Activated T-cell treated with anti-CD3 and anti-CD28 coated beads, Interleukin-2, amount 50 U/mL, for 48 hours (primary cell): Measurements from ENCODE around the gene PTPN11.
"Not testable (repeated sequence)": the region's sequence is repeated elsewhere in the genome, so short reads cannot be mapped to it uniquely, and the experiment has no call there.

Source experiments
- DNase-seq, 2 experiments: peaks; one replicate each; pipeline ENCODE4 v3.0.0-alpha.2; 2020

The PTPN11 gene

DNA sequence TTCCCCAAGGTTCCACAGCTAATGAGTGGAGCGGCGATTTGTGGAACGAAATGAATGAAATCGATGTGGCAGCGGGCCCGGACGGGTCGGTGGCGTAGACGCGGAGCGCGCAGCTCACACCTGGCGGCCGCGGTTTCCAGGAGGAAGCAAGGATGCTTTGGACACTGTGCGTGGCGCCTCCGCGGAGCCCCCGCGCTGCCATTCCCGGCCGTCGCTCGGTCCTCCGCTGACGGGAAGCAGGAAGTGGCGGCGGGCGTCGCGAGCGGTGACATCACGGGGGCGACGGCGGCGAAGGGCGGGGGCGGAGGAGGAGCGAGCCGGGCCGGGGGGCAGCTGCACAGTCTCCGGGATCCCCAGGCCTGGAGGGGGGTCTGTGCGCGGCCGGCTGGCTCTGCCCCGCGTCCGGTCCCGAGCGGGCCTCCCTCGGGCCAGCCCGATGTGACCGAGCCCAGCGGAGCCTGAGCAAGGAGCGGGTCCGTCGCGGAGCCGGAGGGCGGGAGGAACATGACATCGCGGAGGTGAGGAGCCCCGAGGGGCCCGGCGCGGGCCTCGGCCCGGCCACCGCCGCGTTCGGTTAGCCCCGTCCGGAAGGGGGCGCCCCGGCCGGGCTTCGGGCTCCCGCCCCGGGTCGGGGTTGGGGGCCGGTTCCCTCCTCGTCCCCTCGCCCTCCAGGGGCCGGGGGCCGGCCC lies at the start of gene PTPN11:
TSS of gene PTPN11 (plus strand) at position 340 of the 689 bp plus-strand sequence. CDS start at position 505, 165 bp downstream.
- DNase-seq = peak; percentile 95 to 96

DNA sequence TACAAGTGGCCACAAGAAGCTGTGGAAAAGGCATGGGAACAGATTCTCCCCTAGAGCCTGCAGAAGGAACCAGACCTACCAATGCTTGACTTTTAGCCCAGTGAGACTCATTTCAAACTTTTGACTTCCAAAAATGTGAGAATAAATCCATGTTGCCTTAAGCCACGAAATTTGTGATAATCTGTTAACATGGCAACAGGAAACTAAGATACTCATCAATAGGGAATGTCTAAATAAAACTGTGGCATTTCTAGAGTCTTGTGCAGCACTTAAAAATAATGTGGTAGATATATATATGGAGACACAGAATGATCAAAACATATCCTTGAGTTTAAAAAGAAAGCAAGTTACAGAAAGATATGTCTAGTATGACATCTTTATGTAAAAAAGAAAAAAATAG lies 48.5 kb upstream of the PTPN11 start:
- DNase-seq = no peak

DNA sequence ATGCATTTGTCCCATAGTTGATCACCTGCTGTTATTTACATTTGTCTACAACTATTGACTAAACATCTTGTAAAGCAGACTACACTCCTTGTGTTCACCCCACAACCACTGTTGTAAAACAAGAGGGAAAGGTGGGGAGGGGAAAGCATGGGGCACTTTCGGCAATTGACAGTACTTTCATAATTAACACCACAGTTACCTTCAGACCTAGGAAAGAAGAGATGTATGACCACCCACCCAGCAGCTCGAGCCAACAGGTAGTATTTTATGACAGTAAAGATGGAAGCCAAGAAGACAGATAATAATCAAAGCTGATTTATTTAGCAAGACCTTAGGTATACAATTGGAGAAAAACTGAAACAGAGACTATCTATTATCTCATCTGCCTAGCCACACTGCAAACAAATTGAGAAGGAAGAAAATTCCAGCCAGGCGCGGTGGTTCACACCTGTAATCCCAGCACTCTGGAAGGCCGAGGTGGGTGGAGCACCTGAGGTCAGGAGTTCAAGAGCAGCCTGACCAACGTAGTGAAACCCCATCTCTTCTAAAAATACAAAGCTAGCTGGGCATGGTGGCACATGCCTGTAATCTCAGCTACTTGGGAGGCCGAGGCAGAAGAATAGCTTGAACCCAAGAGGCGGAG lies 47.8 kb upstream of the PTPN11 start:
- no peak for DNase-seq

DNA sequence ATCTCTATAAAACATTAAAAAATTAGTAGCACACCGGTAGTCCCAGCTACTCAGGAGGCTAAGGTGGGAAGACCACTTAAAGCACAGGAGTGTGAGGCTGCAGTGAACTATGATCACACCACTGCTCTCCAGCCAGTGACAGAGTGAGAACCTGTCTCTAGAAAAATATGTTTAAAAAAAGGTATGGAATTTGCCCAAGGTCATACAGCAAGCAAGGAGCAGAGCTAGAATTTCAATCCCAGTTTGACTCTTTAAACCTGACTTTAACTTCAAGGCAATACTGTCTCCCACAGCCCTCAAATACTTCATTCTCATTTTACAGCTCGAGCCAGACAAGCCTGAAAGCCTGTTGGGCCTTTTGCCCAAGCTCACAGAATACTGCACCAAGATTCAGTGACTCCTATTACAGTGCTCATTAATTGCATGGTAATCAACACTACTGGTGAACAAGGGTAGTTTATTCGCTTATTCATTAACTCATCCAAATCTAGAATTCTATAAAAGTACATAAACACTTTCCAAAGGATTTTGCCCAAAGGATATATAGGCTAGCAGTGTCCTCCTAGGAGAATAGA lies 44.5 kb upstream of the PTPN11 start:
- DNase-seq = no peak

DNA sequence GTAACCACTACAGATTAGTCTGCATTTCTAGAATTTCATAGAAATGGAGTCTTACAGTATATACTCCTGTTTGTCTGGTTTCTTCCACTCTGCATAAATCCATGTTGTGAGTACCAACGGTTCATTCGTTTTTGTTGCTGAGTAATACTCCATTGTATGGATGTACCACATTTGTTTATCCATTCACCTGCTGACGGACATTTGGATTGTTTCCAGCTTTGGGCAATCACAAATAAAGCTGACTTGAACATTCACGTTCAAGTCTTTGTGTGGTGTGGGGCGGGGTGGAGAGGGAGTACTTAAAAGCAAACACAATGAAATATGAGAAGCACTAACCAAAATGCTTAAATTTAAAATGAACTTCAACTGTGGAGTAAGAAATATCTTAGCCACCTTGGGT lies 43.6 kb upstream of the PTPN11 start:
- DNase-seq = no peak

DNA sequence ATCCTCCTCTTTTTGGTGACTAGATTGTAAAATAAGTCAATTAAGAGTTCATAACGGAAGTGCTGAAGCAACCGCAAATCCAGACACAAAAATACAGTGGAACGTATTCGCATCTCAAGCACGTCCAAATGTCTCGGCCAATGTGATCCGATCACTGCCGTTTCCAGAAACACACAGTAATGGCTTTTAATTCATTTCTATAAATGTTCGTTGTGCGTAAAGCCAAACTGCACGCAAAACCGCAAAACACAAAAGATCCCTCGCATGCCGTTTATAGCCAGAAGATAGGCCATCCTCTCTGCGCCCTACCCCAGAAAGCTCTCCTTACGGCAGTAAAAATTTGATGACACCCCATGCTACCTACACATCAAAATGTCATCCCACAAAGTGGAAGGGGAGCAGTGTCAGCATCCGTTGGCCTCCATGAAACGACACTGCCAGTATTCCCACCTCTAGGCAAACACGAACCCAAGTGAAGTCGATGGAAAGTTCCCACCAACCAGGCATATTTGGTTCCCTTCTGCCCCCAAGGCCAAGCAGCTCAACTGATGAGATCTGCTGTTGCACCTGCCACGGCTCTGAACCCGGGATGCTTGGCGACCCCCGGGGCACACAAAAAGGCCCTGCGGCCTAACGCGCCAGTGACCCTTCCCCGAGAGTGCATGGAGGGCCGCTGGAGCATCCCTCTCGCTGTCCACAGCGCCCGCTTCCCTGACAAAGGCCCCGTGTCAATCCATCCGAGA lies 37.9 kb upstream of the PTPN11 start:
- DNase-seq = peak in 1 of 2 experiments; percentile 40

DNA sequence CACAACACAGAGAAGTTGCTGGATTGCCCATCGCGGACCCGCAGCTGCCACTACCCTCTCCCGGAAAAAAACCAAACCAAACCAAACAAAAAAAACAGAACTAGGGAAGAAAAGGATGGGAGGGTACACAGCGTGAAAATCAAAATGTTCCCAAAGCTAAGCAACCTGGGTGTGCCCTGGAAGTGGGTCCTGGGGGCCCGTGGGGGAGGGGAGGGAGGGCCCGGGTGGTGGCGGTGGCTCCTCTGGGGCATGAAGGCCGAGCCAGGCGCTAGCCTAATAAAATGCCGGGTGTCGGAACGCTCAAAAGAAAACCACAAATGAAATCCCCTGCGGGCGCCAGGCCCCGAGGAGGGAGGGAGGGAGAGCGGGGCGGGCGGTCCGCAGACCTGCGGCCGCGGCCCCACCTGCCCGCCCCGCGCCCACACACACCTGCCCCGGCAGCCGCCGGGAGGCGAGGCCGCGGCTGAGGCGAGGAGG lies 37.3 kb upstream of the PTPN11 start:
- DNase-seq = no peak

DNA sequence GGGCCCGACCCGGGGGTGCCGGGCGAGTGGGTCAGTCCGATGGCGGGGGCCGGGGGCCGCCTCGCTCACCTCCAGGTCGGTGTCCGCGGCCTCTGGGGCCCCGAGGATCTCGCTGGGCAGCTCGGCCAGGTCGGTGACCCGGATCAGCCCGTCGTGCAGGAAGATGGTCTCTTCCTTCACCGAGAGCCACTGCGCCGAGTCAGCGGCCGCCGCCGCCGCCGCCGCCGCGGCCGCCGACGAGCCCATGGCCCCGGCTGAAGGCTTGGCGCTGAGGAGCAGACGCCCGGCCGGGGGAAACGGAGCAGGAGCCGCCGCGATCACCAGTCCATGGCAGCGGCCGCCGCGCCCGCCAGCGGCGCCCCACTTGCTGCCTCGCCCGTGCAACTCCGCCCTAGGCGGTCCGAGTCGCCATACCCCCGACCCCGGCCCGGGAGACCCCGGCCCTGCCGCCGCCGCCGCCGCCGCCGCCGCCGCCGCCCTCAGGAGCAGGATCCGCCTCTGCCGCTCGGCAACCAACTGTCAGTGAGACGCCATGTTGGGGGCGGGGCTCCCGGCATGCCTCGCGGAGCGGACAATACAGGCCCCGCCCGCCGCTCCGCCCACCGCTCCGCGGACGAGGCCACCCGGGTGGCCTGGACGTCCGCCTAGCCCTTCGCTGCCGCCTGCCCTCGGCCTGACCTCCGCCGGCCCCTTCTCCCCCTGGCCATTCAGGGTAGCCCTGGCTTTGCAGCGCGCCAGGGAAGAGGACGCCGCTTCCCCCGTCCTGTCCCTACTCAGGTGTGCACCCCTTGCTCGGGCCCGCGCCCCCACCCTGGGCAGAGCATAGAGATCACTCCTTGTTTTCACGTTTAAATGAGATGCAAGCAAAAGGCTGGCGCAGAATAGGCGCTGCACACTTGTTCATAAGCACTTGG lies 36.6 kb upstream of the PTPN11 start, which contains the start of gene HECTD4:
TSS of gene HECTD4 (minus strand) at position 549 of the 914 bp plus-strand sequence. CDS start at position 246, 303 bp downstream.
- peak; percentile 96 for DNase-seq

DNA sequence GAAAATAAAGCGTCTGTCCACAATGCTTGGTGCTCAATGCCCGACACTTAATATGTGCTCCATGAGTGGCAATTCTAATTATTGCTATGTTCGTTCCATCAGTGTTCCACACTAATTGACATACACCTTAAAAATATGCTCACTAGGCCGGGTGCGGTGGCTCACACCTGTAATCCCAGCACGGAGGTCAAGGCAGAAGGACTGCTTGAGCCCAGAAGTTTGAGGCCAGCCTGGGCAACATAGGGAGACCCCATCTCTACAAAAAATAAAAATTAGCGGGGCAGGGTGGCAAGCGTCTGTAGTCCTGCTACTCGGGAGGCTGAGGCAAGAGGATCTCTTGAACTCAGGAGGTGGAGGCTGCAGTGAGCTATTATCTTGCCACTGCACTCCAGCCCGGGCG lies 35.9 kb upstream of the PTPN11 start:
- DNase-seq = no peak

DNA sequence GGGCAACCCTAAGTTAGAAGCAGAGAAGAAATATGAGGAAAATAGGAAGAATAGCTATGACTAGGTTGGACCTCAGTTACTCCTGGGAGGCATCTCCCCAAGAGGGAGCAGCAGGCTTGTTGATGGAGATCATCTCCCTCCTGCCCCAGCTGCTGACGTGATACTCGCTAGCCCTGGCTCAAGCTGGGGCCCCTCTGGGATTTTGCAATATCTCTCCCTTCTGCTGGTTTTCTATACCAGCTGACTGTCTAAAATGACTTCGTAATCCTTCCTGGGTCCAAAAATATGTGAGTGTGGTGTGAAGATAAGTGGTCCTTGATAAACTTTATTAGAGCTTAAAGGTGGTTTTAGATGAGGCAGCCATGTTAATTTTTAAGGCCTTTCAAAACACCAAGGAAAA lies 32.0 kb upstream of the PTPN11 start:
- DNase-seq = no peak

DNA sequence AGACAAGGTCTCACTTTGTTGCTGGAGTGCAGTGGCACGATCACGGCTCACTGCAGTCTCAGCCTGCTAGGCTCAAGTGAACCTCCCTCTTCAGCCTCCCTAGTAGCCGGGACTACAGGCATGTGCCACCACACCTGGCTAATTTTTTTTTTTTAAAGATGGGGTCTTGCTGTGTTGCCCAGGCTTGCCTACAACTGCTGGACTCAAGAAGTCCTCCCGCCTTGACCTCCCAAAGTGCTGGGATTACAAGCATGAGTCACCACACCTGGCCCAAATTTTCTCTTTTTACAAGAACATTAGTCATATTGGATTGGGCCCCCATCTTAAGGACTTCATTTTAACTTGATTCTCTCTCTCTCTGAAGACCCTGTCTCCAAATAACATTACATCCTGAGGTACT lies 29.5 kb upstream of the PTPN11 start:
- DNase-seq = no peak

DNA sequence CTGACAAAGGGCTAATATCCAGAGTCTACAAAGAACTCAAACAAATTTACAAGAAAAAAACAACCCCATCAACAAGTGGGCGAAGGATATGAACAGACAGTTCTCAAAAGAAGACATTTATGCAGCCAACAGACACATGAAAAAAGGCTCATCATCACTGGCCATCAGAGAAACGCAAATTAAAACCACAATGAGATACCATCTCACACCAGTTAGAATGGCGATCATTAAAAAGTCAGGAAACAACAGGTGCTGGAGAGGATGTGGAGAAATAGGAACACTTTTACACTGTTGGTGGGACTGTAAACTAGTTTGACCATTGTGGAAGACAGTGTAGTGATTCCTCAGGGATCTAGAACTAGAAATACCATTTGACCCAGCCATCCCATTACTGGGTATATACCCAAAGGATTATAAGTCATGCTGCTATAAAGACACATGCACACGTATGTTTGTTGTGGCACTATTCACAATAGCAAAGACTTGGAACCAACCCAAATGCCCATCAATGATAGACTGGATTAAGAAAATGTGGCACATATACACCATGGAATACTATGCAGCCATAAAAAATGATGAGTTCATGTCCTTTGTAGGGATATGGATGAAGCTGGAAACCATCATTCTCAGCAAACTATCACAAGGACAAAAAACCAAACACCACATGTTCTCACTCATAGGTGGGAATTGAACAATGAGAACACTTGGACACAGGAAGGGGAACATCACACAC lies 28.7 kb upstream of the PTPN11 start:
- not testable (repeated sequence) for DNase-seq

DNA sequence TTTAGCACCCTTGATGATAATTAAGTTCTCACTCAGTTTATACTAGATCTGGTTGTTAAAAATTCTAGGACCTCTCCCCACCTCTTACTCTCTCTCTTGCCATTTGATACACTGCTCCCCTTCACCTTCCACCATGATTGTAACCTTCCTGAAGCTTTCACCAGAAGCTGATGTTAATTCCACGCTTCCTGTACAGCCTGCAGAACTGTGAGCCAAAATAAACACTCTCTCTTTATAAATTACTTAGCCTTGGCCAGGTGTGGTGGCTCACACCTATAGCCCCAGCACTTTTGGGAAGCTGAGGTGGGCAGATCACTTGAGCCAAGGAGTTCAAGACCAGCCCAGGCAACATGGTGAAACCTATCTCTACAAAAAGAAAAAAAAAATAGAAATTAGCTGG lies 25.4 kb upstream of the PTPN11 start:
- no peak for DNase-seq

DNA sequence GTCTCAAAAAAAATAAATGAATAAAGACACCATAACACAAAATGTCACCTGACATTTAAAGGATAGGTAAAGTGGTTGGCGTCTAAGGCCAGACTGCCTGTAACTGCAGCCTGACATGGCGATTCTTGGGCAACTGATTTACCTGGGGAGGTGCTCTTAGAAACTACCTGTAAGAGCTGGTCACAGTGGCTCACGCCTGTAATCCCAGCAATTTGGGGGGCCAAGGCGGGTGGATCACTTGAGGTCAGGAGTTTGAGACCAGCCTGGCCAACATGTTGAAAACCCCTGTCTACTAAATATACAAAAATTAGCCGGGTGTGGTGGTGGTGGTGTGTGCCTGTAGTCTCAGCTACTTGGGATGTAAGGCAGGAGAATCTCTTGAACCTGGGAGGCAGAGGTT lies 17.7 kb upstream of the PTPN11 start:
- DNase-seq = no peak

DNA sequence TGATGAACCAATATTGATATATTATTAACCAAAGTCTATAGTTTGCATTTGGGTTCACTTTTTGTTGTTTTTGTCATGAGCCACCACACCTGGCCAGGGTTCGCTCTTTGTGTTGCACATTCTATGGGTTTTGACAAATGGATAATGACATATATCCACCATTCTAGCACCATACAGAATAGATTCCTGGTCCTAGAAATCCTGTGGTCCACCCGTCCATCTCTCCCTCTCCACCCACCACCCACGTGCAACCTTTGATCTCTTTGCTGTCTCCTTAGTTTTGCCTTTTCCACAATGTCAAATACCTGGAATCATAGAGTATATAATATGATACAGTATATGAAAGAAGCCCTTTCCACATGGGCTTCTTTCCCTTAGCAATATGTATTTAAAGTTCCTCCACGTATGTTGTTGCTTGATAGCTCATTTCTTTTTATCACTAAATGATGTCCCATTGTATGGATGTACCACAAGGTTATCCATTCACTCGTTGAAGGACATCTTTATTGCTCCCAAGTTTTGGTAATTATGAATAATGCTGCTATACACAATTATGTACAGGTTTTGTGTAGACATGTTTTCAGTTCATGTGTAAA lies 16.7 kb upstream of the PTPN11 start:
- no peak for DNase-seq

DNA sequence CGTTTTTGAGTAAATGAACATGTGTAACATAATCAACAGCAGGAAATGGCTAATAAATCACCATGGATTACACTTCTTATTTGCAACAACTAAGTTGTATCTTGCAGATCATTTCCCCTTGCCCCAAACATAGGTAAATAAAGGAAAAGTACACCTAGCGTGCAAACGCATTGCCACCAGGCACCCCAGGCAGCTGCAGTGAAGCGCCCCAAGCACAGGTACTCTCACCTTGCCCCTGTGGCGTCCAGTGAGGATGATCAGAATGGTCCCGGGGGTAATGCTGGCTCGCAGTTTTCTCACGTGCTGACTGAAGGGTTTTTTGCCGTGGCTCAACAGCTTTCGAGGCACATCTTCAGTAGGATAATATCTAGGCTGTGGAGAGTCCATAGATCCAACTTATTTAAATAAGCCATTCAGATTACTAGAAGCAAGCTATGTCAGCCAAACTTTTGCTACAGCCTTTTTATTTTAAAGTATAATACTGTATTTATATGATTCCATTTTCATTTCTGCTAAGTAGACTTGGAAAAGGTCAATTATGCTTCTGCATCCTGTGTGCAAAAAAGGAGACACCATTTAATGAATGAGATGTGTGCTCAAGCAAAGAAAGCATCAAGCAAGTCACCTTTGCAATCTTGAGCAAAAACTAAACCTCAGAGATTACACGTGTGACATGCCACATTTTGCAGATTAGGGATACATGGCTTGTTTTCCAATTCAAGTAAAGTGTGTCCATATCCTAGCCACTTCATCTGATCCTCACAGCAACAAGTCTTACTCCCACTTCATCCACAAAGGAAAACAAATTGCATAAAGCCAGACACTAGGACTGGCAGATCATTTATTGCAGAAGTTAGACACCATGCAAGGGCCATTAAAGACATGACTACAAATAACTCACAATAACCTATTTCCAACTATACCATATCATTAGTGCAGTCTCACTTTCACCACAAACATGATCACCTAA lies 11.9 kb upstream of the PTPN11 start:
- peak in 1 of 2 experiments; percentile 3 for DNase-seq

DNA sequence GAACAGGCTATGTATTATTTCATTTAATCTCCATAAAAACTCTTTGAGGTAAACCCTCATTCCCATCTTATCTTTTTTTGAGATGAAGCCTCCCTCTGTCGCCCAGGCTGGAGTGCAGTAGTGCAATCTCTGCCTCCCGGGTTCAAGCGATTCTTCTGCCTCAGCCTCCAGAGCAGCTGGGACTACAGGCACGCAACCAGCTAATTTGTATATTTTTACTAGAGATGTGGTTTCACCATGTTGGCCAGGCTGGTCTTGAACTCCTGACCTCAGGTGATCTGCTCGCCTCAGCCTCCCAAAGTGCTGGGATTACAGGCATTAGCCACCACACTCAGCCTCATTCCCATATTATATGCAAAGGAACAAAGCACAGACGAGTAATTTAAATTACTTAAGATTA lies 11.1 kb upstream of the PTPN11 start:
- DNase-seq = peak in 1 of 2 experiments; percentile 19

DNA sequence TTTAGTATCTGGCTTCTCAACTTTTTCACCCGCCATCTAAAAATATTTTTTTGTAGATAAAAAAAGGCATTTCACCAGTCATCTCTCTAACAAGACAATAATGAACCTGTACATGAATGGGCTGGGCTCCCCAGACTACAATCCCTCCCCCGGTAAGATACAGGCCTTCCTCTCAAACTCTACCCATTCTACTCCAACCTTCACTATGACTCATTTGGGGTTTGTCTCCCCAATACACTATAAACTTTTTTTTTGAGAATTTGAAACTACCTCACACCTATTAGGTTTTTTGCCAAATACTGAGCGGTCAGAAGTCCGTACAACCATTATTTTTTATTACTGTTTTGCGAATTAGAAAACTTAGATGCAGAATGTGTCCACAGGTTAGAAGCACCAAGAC lies 10.1 kb upstream of the PTPN11 start:
- no peak for DNase-seq

DNA sequence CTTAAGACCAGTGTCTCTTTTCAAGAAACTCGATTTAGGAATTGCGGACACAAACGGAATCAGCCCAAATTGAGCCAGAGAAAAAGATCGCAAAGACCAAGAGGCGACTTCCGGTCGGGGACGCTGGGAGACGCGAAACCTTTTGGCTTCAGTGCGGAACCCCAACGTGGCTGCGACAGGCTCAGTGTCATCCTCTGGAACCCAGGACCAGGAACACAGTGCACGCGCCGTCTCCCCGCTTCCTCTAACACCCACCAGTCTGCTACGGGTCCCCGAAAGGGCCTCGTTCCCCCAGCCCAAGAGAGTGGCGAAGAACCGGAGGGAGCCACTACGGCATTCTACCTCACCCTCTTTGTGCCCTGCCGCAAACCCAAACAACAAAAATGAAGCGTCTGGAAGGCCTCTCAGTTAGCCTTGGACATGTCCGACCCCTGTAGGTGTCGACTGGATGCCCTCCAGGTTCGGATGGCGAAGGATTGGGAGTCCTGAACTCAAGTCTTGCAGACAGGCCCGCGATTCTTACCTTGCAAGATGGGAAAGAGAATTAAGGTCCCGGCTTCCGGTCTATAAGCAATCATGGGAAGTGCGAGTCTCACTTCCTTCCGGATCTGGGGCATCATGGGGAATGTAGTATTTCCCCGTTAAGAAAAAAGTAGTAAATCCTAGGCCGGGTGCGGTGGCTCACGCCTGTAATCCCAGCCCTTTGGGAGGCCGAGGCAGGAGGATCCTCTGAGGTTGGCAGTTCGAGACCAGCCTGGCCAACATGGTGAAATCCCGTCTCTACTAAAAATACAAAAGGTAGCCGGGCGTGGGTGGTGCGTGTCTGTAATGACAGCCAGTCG lies 9.5 kb upstream of the PTPN11 start, which contains the start of gene RPL6:
TSS of gene RPL6 (minus strand) at position 542 of the 842 bp plus-strand sequence. CDS start 949 bp downstream, outside the sequence.
- DNase-seq = peak; percentile 85 to 89
